Pulmonary artery endothelial cell (primary cell): ENCODE data around the gene RAB40C. TPM values are rescaled to one million over a fixed set of nuclear protein-coding genes. Genes with fewer than 3 reads are reported as not detected.
A peak's percentile ranks its signal among the peaks of the same experiment; 100 is the strongest.

ENCODE experiments used
- DNase-seq: peaks from one replicate; pipeline ENCODE4 v3.0.0-alpha.2; 2011; ENCODE audit warnings: low read depth, low spot score
- total RNA-seq: library from RNA; depleted of rRNA; stranded (reverse); fragments of >200 nt; gene quantifications from 2 replicates; pipeline ENCODE4 v1.2.3, GENCODE V29; 2014

The RAB40C gene
- total RNA-seq, 1 donor from 2014 or later: 11.9 TPM

DNA sequence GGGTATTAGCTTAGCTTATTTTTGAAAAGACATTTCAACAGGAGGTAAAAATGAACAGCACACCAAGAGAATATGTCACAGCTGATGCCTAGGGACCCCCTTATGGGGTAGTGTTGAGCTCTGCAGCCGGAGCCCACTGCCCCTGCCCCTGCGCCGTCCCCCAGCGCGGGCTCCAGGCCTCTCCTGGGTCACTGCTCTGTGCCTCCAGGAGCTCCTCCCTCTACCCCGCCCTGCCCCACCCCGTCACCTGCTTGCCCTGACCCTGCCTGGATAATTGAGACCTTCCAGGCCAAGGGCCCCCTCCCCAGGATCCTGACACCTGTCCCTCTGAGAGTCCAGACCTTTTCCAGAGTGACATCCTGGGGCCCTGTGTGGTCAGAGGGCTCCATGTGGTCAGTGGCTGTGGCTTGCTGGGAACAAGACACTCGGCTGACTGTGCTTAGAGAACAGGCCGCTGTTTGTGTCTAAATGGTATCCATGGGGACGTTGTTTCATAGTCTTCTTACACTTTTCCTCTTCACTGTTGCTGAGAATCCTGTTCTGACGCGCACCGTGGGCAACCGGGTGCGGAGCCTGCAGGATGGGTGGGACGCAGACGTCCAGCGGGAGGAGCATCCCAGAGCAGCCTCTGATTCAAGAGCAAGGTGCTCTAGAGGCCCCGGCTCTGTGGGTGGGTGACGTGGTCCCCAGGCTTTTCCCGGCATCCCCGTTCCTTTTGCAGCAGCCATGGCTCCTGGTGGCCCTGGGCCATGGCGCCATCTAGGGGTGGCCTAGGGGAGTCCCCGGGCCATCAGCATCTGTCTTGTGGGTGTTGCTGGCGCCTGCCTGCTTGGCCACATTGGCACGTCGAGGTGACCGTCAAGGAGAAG lies 20.9 kb downstream of the RAB40C start:
- DNase-seq: no peak

DNA sequence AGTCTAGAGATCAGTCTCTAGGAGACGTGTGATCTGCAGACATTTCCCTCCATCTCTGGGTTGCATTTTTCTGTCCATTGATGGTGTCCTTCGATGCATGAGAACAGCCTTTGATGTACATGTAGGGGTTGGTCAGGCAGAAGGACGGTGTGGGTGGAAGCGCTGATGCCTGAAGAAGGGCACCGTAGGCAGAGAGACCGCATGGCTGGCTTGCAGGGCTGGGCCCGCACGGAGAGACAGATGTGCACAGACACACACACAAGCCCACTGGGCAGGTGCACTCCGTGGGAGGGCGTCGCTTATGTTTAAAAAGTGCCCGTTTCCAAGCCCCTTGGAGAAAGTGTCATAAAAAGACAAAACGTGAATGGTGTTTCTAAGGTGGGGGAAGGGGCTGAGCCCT lies 25.3 kb downstream of the RAB40C start:
- no peak for DNase-seq

- no peak for DNase-seq
These were observed 27.1 kb downstream of the RAB40C start for GRCh38 chr16:616733-617586.

DNA sequence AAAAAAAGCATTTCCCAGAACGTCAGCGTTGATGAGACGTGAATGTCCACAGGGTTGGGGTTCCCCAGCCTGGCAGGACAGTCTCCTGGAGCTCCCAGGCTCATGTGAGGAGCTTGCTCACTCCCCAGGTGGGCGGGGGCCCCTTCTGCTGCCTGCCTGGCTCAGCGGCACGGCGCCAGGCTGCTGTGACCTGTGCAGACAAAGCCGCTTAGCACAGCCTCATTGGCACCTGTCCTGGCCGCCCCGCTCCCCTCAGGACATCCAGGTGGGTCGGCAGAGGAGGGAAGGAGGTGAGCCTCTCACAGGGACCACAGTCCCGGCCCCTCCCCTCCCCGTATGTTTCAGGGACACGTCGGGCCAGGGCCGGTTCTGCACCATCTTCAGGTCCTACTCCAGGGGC lies 28.0 kb downstream of the RAB40C start:
- no peak for DNase-seq

- no peak for DNase-seq
These were observed 29.7 kb downstream of the RAB40C start for GRCh38 chr16:619476-620100.

GRCh38 chr16:620700-621525 lies 31.0 kb downstream of the RAB40C start:
- DNase-seq: no peak

DNA sequence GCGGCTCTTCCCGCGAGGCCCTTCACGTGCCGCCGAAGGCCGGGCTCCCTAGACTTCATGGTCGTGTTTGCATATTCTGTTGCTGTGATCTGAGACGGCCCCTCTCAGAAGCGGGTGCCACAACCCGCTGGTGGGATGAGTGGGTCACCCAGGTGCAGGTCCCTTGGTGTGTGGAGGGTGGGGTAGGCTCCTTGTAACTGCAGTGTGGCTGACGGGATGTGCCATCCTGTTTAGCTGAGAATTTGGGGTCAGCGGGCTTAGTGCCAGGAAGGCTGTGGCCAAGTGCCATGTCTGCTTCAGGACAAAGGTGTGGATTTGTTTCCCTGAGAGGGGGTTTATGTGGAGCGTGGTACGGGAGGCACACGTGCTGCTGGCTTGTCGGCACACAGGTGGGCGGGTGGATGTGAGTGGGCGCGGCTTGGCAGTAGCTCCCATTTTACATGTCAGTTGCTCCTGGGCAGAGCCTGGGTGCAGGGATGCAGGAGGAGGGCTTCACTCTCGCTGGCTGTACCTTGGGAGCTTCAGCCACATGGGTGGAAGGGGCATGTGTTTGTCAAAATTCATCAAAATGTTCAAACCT lies 31.8 kb downstream of the RAB40C start:
- DNase-seq: no peak

GRCh38 chr16:622920-623280 lies 33.0 kb downstream of the RAB40C start:
- DNase-seq: no peak

DNA sequence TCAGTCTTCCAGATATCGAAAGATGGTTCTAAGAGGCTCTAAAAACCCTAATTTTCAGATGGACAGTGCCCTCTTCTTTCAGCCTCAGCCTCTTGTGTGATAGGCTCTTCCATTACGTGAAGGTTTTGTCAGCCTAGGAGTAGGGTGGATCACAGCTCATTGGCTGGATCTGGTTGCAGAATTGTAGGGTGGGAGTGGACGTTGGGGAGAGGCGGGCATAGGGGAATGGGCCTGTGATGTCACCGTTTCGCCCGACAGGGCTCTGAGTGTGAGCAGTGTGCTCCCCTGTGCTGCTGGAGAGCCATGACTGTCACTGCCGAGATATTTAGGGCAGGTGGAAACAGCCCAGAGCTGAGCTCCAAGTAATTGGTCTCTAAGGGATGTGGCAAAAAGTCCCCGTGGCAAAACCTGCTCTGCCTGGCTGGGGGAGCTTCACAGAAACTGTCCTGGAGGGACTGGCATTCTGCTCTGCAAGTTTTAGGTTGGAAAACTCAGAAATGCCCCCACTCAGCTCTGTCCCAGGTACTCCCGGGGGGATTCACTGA lies 34.7 kb downstream of the RAB40C start:
- DNase-seq: no peak

DNA sequence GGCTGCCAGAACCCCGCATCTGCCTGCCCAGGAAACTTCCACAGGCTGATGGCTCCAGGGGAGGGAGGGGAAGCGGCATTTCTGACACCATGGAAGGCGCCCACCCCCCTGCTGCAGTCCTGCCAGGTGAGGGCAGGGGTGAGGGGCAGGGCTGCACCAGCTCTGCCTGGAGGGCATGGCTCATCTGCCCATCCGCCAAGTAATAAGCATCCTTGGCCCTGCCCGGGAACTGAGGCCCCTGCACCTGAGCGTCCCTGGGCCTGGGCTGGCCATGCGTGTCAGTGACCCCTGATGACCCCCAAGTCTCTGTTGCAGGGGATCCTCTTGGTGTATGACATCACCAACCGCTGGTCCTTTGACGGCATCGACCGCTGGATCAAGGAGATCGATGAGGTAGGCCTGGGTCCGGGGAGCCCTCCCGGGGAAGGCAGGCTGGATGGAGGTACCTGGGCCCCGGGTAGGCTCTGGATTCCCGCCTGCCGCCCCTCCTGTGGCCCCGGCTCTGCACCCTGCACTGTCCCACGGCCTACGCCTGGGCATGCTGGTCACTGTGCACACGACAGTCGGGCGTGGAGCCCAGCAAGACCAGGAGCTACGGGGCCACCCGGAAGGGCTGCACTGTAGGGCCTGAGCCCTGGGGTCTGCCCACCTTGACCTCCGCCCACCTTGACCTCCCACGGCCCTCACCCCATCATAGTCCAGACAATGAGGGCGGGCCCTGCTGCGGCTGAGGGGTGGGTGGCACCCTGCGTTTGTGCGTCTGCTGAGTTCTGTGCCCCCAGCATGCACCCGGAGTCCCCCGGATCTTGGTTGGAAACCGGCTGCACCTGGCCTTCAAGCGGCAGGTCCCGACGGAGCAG lies 35.5 kb downstream of the RAB40C start:
- DNase-seq: no peak

DNA sequence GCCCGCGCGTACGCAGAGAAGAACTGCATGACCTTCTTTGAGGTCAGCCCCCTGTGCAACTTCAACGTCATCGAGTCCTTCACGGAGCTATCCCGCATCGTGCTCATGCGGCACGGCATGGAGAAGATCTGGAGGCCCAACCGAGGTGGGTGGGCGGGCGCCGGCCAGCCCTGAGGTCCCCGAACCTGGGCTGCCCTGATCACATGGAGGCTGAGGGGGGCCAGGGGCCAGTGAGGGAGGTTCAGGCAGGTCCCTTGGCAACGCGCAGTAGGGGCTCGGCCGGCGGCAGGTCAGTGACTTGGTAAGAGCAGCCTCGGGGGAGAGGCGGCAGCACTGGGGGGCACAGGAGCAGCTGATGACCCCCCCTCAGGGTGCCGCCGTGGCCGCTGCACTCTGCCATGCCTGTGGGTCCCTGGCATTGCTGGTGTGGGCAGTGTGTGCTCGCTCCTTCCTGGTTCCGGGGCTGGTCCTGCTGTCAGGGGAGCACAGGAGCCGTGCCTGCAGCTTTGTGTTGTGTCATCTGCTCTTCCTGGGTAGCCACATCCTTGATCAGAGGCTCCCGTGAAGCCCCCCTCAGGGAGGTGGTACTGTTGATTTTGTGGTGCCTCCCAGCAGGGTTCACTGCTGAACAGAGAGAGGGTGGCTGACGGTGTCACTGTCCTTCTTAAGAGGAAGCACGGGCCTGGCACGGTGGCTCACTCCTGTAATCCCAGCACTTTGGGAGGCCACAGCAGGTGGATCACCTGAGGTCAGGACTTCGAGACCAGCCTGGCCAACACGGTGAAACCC lies 36.3 kb downstream of the RAB40C start:
- DNase-seq: no peak

- peak; percentile 80 for DNase-seq
These were observed 37.1 kb downstream of the RAB40C start for GRCh38 chr16:626787-627453.

DNA sequence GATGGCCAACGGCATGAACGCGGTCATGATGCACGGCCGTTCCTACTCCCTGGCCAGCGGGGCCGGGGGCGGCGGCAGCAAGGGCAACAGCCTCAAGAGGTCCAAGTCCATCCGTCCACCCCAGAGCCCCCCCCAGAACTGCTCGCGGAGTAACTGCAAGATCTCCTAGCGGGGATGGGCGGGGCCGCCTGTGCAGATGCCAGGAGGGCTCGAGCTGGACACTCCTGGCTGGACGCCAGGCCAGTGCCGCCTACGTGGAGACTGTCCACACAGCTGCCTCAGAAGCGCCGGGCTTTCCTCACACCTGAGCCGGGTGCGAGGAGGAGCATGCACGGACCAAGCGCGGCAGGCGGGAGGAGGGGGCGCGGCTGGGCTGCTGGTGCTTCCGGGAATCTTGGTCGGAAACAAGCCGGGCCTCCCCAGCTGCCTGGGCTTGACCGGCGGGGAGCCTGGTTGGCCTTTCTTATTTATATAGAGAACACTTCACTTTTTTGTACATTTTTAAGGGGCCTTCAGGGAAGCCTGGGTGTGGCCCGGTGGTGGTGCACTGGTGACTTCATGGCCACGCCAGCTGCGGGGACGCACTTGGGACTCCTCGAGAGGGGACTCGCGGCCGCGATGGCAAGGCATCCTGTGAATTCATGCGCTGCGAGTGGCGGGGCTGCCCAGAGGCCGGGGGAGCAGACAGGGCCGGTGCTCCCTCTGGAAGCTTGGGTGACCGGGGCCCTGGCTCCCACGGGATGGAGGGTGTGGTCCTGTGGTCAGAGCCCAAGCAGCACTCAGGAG lies 37.8 kb downstream of the RAB40C start:
- no peak for DNase-seq

GRCh38 chr16:628321-629061 lies 38.6 kb downstream of the RAB40C start:
- DNase-seq: no peak

GRCh38 chr16:629185-629832 lies 39.4 kb downstream of the RAB40C start:
- no peak for DNase-seq

GRCh38 chr16:629833-630248 lies 40.0 kb downstream of the RAB40C start:
- no peak for DNase-seq
